ENCODE measurements around the gene PROM2. TPM values are rescaled to one million over a fixed set of nuclear protein-coding genes. Genes with fewer than 3 reads are reported as not detected.

PROM2 gene, protein sequence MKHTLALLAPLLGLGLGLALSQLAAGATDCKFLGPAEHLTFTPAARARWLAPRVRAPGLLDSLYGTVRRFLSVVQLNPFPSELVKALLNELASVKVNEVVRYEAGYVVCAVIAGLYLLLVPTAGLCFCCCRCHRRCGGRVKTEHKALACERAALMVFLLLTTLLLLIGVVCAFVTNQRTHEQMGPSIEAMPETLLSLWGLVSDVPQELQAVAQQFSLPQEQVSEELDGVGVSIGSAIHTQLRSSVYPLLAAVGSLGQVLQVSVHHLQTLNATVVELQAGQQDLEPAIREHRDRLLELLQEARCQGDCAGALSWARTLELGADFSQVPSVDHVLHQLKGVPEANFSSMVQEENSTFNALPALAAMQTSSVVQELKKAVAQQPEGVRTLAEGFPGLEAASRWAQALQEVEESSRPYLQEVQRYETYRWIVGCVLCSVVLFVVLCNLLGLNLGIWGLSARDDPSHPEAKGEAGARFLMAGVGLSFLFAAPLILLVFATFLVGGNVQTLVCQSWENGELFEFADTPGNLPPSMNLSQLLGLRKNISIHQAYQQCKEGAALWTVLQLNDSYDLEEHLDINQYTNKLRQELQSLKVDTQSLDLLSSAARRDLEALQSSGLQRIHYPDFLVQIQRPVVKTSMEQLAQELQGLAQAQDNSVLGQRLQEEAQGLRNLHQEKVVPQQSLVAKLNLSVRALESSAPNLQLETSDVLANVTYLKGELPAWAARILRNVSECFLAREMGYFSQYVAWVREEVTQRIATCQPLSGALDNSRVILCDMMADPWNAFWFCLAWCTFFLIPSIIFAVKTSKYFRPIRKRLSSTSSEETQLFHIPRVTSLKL
- total RNA-seq (ENCODE audit: unreplicated experiment): 5.4 TPM
- long read RNA-seq: 0 reads

GRCh38 chr2:95274291-95275150 is at the start of gene PROM2:
PROM2 (plus strand) TSS chr2:95274449; CDS start chr2:95274586, 137 bp downstream.
- no peak within 1 kb of the TSS for H3K27ac Mint-ChIP-seq (ENCODE audit: unreplicated experiment)
- H3K4me3 Mint-ChIP-seq (ENCODE audit: unreplicated experiment): no peak within 1 kb of the TSS
- H3K9me3 Mint-ChIP-seq (ENCODE audit: unreplicated experiment): peaks cover 4% of the 10 kb centered on the region
- H3K36me3 Mint-ChIP-seq (ENCODE audit: unreplicated experiment): no peaks in the 10 kb centered on the region
- TF ChIP-seq, protein P1, sequence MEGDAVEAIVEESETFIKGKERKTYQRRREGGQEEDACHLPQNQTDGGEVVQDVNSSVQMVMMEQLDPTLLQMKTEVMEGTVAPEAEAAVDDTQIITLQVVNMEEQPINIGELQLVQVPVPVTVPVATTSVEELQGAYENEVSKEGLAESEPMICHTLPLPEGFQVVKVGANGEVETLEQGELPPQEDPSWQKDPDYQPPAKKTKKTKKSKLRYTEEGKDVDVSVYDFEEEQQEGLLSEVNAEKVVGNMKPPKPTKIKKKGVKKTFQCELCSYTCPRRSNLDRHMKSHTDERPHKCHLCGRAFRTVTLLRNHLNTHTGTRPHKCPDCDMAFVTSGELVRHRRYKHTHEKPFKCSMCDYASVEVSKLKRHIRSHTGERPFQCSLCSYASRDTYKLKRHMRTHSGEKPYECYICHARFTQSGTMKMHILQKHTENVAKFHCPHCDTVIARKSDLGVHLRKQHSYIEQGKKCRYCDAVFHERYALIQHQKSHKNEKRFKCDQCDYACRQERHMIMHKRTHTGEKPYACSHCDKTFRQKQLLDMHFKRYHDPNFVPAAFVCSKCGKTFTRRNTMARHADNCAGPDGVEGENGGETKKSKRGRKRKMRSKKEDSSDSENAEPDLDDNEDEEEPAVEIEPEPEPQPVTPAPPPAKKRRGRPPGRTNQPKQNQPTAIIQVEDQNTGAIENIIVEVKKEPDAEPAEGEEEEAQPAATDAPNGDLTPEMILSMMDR (IDR thresholded peaks at IDR 0.05; ENCODE audit: partially characterized antibody, unreplicated experiment): no peak
- peak; percentile 6 for DNase-seq
- peaks cover 7% of the 10 kb centered on the region for H3K4me1 Mint-ChIP-seq (ENCODE audit: low read depth, unreplicated experiment)
- H3K27me3 Mint-ChIP-seq (ENCODE audit: unreplicated experiment): peaks cover 2% of the 10 kb centered on the region

- peaks cover 3% of the 10 kb centered on the region for H3K9me3 Mint-ChIP-seq (ENCODE audit: unreplicated experiment)
- peaks cover 32% of the 10 kb centered on the region for H3K36me3 Mint-ChIP-seq (ENCODE audit: unreplicated experiment)
These were observed 48.6 kb upstream of the PROM2 start for GRCh38 chr2:95225658-95226057.

GRCh38 chr2:95231723-95232122 is 42.5 kb upstream of the PROM2 start:
- DNase-seq: peak; percentile 91
- Mint-ChIP-seq H3K4me1 (ENCODE audit: low read depth, unreplicated experiment) (peaks cover 6% of the 10 kb centered on the region), H3K36me3 (ENCODE audit: unreplicated experiment) (peaks cover 9% of the 10 kb centered on the region), H3K9me3 (ENCODE audit: unreplicated experiment) (peaks cover 4% of the 10 kb centered on the region), H3K27ac (ENCODE audit: unreplicated experiment) (peak overlapping the region; percentile 82), H3K27me3 (ENCODE audit: unreplicated experiment) (no peaks in the 10 kb centered on the region), H3K4me3 (ENCODE audit: unreplicated experiment) (peak overlapping the region; percentile 38)
- TF ChIP-seq, protein P1 (IDR thresholded peaks at IDR 0.05; ENCODE audit: partially characterized antibody, unreplicated experiment): peak; percentile 77

More at GRCh38 chr2:95225658-95226057, 48.6 kb upstream of the PROM2 start:
- no peak for DNase-seq
- Mint-ChIP-seq H3K27ac (ENCODE audit: unreplicated experiment) (no peak overlapping the region), H3K4me3 (ENCODE audit: unreplicated experiment) (no peak overlapping the region), H3K4me1 (ENCODE audit: low read depth, unreplicated experiment) (no peaks in the 10 kb centered on the region), H3K27me3 (ENCODE audit: unreplicated experiment) (no peaks in the 10 kb centered on the region)
- TF ChIP-seq, protein P1 (IDR thresholded peaks at IDR 0.05; ENCODE audit: partially characterized antibody, unreplicated experiment): no peak

- H3K4me3 Mint-ChIP-seq (ENCODE audit: unreplicated experiment): no peak overlapping the region
- H3K36me3 Mint-ChIP-seq (ENCODE audit: unreplicated experiment): peaks cover 9% of the 10 kb centered on the region
- H3K9me3 Mint-ChIP-seq (ENCODE audit: unreplicated experiment): peaks cover 4% of the 10 kb centered on the region
- H3K27ac Mint-ChIP-seq (ENCODE audit: unreplicated experiment): no peak overlapping the region
- no peaks in the 10 kb centered on the region for H3K27me3 Mint-ChIP-seq (ENCODE audit: unreplicated experiment)
- H3K4me1 Mint-ChIP-seq (ENCODE audit: low read depth, unreplicated experiment): peaks cover 6% of the 10 kb centered on the region
- TF ChIP-seq, protein P1 (IDR thresholded peaks at IDR 0.05; ENCODE audit: partially characterized antibody, unreplicated experiment): no peak
- no peak for DNase-seq
These were observed 42.0 kb upstream of the PROM2 start for GRCh38 chr2:95232232-95232631.
